MV-4-11 (cell line): ENCODE data around the gene BCAM.

Experiments used
- DNase-seq: peaks from one replicate; lab custom pipeline; 2025; lab: John Stamatoyannopoulos, UW

The BCAM gene

DNA sequence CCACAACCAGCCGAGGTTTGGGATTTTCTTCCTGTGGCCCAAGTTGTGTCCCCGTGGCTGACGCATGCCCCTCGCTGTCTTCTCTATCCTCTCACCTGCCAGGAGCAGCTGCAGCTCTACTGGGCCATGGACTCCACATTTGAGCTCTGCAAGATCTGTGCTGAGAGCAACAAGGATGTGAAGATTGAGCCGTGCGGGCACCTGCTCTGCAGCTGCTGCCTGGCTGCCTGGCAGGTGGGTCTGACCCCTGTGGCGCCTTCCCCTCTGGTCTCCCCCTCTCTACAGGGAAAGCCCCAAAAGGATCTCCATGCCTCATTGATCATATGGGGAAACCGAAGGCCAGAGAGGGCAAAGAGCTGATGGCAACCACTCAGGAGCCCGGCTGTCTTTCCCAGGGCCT, 16.6 kb upstream of the BCAM start:
- no peak for DNase-seq

- DNase-seq = no peak
These were observed 14.3 kb upstream of the BCAM start for GRCh38 chr19:44794610-44795009.

DNA sequence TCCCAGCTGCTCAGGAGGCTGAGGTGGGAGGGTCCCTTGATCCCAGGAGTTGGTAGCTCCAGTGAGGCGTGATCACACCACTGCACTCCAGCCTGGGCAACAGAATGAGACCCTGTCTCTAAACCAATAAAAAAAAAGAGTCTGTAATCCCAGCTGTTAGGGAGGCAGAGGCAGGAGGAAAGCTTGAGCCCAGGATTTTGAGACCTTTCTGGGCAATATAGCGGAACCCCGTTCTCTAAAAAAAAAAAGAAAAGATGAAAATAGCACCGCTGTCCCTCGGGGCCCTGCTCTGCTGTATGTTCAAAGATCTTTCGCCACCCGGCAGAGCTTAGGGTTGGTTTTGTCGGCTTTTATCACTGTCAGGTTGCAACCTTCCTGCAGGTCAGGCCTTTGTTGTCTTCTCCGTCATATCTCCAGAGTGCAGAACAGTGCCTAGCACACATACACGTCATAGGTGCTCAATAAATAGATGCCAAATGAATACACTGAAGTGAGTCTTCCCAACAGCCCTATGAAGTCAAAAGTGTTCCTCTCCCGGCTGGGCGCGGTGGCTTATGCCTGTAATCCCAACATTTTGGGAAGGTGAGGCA, 13.4 kb upstream of the BCAM start:
- DNase-seq = no peak

DNA sequence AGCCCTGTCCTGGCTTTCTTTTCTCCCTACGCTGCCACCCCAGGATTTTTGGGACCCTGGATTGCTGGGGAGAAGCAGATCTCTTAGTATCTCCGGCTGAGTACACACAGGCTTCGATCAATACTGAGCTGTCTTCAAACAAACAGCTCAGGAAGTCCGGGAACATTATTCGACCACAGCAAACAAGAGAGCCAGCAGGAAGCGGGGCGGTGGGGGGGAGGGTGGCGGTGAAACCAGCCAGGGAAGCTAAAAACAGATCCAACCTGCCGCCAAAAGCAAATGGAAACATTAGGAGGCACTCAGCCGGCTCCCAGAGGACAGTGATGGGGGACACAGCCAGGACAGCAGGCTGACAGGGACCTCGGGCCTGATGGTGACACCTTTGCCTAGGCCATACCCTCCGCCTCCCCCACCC, 12.2 kb upstream of the BCAM start:
- no peak for DNase-seq

- no peak for DNase-seq
These were observed 9.1 kb upstream of the BCAM start for GRCh38 chr19:44799627-44800346.

GRCh38 chr19:44800461-44800860, 8.4 kb upstream of the BCAM start:
- DNase-seq = peak; percentile 85

- peak; percentile 63 for DNase-seq
These were observed 5.2 kb upstream of the BCAM start for GRCh38 chr19:44803442-44804428.

GRCh38 chr19:44806291-44806690, 2.6 kb upstream of the BCAM start:
- DNase-seq = no peak

DNA sequence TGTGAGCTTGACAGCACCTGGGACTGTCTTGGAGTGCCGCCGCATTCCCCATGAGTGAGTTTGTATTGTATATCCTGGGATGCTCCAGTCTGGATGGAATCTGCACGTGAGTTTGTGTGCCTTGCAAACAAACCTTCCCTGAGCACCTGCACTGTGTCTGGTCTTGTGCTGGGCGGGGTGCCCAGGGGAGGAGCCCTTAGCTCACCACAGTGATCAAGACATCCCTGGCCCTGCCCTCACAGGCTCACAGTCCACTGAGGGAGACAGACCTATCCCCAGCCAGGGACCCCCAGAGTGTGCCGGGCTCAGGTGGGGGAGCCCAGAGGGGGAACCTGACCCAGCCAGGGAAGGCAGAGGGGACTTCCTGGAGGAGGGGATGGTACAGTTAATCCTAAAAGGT, 1.7 kb upstream of the BCAM start:
- DNase-seq = no peak

GRCh38 chr19:44807652-44808462, 1.0 kb upstream of the BCAM start:
- no peak for DNase-seq

- DNase-seq = no peak
These were observed 802 bp downstream of the BCAM start for GRCh38 chr19:44809577-44810233.

- DNase-seq = no peak
These were observed 1.6 kb downstream of the BCAM start for GRCh38 chr19:44810234-44811121.

- no peak for DNase-seq
These were observed 2.2 kb downstream of the BCAM start for GRCh38 chr19:44811122-44811419.

DNA sequence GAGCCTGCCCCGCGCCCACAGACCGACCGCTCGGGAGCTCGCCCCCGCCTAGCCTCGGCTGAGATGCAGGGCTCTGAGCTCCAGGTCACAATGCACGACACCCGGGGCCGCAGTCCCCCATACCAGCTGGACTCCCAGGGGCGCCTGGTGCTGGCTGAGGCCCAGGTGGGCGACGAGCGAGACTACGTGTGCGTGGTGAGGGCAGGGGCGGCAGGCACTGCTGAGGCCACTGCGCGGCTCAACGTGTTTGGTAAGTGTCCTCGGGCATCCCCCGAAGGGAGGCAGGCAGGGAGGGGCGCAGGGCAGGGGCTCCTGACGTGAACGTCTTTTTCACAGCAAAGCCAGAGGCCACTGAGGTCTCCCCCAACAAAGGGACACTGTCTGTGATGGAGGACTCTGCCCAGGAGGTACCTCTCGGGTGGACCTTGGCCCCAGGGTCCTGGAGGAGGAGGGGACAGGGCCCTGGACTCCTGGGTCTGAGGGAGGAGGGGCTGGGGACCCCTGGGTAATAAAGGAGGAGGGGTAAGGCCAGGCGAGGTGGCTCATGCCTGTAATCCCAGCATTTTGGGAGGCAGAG, 3.3 kb downstream of the BCAM start:
- no peak for DNase-seq

GRCh38 chr19:44813070-44813840, 4.4 kb downstream of the BCAM start:
- no peak for DNase-seq

- no peak for DNase-seq
These were observed 5.1 kb downstream of the BCAM start for GRCh38 chr19:44813841-44814470.

DNA sequence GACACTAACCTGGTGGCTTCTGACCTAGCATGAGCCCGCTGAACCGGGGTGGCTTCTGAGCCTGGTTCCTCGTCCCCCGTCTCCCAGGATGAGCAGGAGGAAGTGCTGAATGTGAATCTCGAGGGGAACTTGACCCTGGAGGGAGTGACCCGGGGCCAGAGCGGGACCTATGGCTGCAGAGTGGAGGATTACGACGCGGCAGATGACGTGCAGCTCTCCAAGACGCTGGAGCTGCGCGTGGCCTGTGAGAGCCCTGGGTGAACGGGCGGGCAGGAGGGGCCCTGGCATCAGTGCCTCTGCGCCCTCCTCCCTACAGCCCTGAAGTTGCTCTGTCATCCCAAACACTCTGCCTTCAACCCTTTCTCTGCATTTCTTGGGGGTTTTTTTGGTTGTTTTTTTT, 5.6 kb downstream of the BCAM start:
- peak; percentile 24 for DNase-seq

- no peak for DNase-seq
These were observed 7.4 kb downstream of the BCAM start for GRCh38 chr19:44816301-44816700.
